ENCODE results near the gene SHH.

DNA sequence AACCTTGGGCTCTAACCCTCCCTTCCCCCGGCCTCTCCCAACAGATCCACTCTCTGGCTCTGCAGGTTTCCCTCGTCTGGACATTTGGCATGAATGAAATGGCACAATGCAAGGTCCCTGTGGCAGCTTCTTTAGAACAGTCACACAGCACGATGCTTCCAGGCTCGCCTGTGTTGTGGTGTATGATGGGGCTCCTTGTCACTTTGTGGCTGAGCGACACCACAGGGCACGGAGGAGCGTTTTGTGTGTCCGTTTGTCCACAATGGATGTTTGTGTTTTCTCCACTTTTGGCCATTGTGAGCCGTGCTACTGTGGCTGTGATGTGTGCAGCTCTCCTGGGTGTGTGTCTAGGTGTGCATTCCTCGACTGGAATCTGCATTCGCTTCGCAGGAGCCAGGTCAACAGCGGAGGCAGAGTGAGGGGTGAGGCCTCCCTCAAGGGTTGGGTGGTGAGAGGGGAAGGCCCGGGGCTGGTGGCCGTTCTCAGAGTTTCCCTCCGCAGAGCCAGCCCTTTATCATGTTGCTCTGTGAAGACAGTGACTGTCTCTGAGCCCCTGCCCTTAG lies 22.3 kb upstream of the SHH start:
- no peak for TF ChIP-seq EZH2 (IDR thresholded peaks at IDR 0.05; ENCODE audit: insufficient read depth, low read length)
- TF ChIP-seq, protein P1, sequence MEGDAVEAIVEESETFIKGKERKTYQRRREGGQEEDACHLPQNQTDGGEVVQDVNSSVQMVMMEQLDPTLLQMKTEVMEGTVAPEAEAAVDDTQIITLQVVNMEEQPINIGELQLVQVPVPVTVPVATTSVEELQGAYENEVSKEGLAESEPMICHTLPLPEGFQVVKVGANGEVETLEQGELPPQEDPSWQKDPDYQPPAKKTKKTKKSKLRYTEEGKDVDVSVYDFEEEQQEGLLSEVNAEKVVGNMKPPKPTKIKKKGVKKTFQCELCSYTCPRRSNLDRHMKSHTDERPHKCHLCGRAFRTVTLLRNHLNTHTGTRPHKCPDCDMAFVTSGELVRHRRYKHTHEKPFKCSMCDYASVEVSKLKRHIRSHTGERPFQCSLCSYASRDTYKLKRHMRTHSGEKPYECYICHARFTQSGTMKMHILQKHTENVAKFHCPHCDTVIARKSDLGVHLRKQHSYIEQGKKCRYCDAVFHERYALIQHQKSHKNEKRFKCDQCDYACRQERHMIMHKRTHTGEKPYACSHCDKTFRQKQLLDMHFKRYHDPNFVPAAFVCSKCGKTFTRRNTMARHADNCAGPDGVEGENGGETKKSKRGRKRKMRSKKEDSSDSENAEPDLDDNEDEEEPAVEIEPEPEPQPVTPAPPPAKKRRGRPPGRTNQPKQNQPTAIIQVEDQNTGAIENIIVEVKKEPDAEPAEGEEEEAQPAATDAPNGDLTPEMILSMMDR (IDR thresholded peaks at IDR 0.05; ENCODE audit: insufficient read depth, low read depth, low read length) = no peak
